K562 (cell line): ENCODE data around the gene GNAI2. TPM values are rescaled to one million over a fixed set of nuclear protein-coding genes. Genes with fewer than 3 reads are reported as not detected.

ENCODE experiments used
- ADNP ChIP-seq: fragments of 200-800 bp; sonication (Bioruptor generic); IDR thresholded peaks from 2 replicates; pipeline ENCODE4 v1.6.1; 2016; ENCODE audit warnings: missing genetic modification characterization, missing compliant biosample characterization
- AFF4 ChIP-seq: sonication (generic); formaldehyde crosslinking; IDR thresholded peaks from 2 replicates; pipeline ENCODE4 v1.8.0; 2023; ENCODE audit warnings: mild to moderate bottlenecking, missing genetic modification reagents
- ARNT ChIP-seq, 2 experiments: fragments of 450-650 bp; IDR thresholded peaks; 2 replicates each; pipeline ENCODE4 v1.6.1; 2016; ENCODE audit warnings: mild to moderate bottlenecking in 1 of 2
- C11orf30 ChIP-seq: fragments of 450-650 bp; IDR thresholded peaks from 2 replicates; pipeline ENCODE4 v1.6.1; 2016; ENCODE audit warnings: low read depth, mild to moderate bottlenecking
- CBFA2T2 ChIP-seq: fragments of 450-650 bp; conservative IDR thresholded peaks from 2 replicates; pipeline ENCODE4 v1.6.1; 2017; ENCODE audit warnings: mild to moderate bottlenecking
- ETS1 ChIP-seq: conservative IDR thresholded peaks from 2 replicates; pipeline ENCODE4 v1.6.1; 2011; ENCODE audit warnings: low read depth, mild to moderate bottlenecking, low read length; ENCODE audit not compliant: control insufficient read depth
- FOXJ2 ChIP-seq: fragments of 200-800 bp; sonication (Bioruptor generic); IDR thresholded peaks from 2 replicates; pipeline ENCODE4 v1.6.1; 2016; ENCODE audit warnings: missing genetic modification characterization, missing compliant biosample characterization
- MTA3 ChIP-seq: fragments of 450-650 bp; formaldehyde crosslinking; IDR thresholded peaks from 2 replicates; pipeline ENCODE4 v1.6.1; 2017; ENCODE audit warnings: mild to moderate bottlenecking, borderline replicate concordance
- NFRKB ChIP-seq: fragments of 450-650 bp; IDR thresholded peaks from 2 replicates; pipeline ENCODE4 v1.6.1; 2016; ENCODE audit warnings: low read depth
- SMARCB1 ChIP-seq: IDR thresholded peaks from 2 replicates; pipeline ENCODE4 v1.6.1; 2011; ENCODE audit warnings: improper control_type of control experiment, low read depth; ENCODE audit not compliant: insufficient read length
- SP1 ChIP-seq: sonication (generic); formaldehyde crosslinking; IDR thresholded peaks from 2 replicates; pipeline ENCODE4 v1.8.1; 2022; ENCODE audit warnings: mild to moderate bottlenecking, missing genetic modification reagents
- XRCC4 ChIP-seq: IDR thresholded peaks from one replicate; pipeline ENCODE4 v1.6.1; 2011; ENCODE audit not compliant: insufficient read depth, insufficient read length; ENCODE audit errors: extremely low read depth
- ZBTB11 ChIP-seq, 3 experiments: fragments of 200-800 bp in 1 of 3; fragments of 250-450 bp in 1 of 3; fragments of 450-650 bp in 1 of 3; sonication (Bioruptor Pico) in 1 of 3; sonication (Bioruptor generic) in 1 of 3; formaldehyde crosslinking in 1 of 3; IDR thresholded peaks; 2 replicates each; pipeline versions ENCODE4 v1.6.1 to v1.8.0; 2016 to 2022; ENCODE audit warnings: mild to moderate bottlenecking in 2 of 3, missing genetic modification characterization in 2 of 3, missing compliant biosample characterization in 1 of 3, moderate library complexity in 1 of 3
- ZNF12 ChIP-seq: sonication (generic); formaldehyde crosslinking; IDR thresholded peaks from 2 replicates; pipeline ENCODE4 v1.4.0; 2020; ENCODE audit warnings: mild to moderate bottlenecking, missing genetic modification reagents
- ZNF24 ChIP-seq: fragments of 450-650 bp; IDR thresholded peaks from 2 replicates; pipeline ENCODE4 v1.6.1; 2016
- ZNF431 ChIP-seq: sonication (generic); formaldehyde crosslinking; IDR thresholded peaks from 2 replicates; pipeline ENCODE4 v1.8.0; 2022; ENCODE audit warnings: mild to moderate bottlenecking, missing genetic modification reagents
- ZNF584 ChIP-seq: fragments of 200-800 bp; sonication (Bioruptor generic); IDR thresholded peaks from 2 replicates; pipeline ENCODE4 v1.6.1; 2016; ENCODE audit warnings: low read depth, mild to moderate bottlenecking, missing genetic modification characterization, missing compliant biosample characterization
- ZNF644 ChIP-seq: fragments of 200-800 bp; sonication (Bioruptor generic); IDR thresholded peaks from 2 replicates; pipeline ENCODE4 v1.6.1; 2016; ENCODE audit warnings: low read depth, missing genetic modification characterization, missing compliant biosample characterization
- polyA plus RNA-seq, 8 experiments: library from polyadenylated mRNA; depleted of rRNA in 4 of 8; stranded (reverse) in 5 of 8; unstranded in 3 of 8; fragments of >200 nt; fragmentation: Nextera tagmentation in 2 of 8; fragmentation: Illumina TruSeq in 1 of 8; extraction: Ambion mirVana in 2 of 8; extraction: Trizol in 1 of 8; gene quantifications; 2 replicates each; pipeline versions ENCODE4 v1.2.1 to v1.2.3, GENCODE V29; 2011 to 2014; ENCODE audit warnings: inconsistent platforms in 1 of 8, missing spikeins in 1 of 8
- total RNA-seq, 7 experiments: library from RNA; depleted of rRNA in 6 of 7; stranded (reverse); fragments of >200 nt in 6 of 7; fragmentation: Illumina TruSeq in 2 of 7; extraction: Trizol in 2 of 7; gene quantifications; 2 replicates each; pipeline versions ENCODE4 v1.2.1 to v1.2.3, GENCODE V29; 2011 to 2021; ENCODE audit warnings: low replicate concordance in 1 of 7

GNAI2 gene
- total and polyA plus RNA-seq, 9 of the 15 experiments (the other 6 are each of a cell fraction or from before 2014, with no cell fraction given), result 1.1 to 72.2 (median 42.7) TPM

- TF ChIP-seq ZBTB11 (CRISPR knock-in tag; IDR thresholded peaks at IDR 0.05), result peak in 1 of 3 experiments; percentile 89; a peak in 2 of 6 replicates
- TF ChIP-seq ZNF431 (CRISPR knock-in tag), result no peak
- no peak for TF ChIP-seq ZNF24
- TF ChIP-seq NFRKB, result no peak
- no peak for TF ChIP-seq ADNP (tag)
- TF ChIP-seq AFF4, result 0 out of 2 replicates have a peak, but pooled peaks have one; percentile 70
- peak; percentile 81; the same call in 1 of the 2 replicates for TF ChIP-seq FOXJ2 (tag)
- peak; percentile 95 for TF ChIP-seq ZNF584 (CRISPR knock-in tag)
- TF ChIP-seq MTA3, result no peak; the same call in 1 of the 2 replicates
- TF ChIP-seq SP1 (CRISPR knock-in tag), result peak; percentile 97
- peak; percentile 100 for TF ChIP-seq ETS1
- no peak for TF ChIP-seq ARNT (IDR thresholded peaks at IDR 0.05)
- no peak for TF ChIP-seq XRCC4
- peak; percentile 88 for TF ChIP-seq C11orf30
- peak; percentile 99 for TF ChIP-seq ZNF644 (tag)
- no peak for TF ChIP-seq SMARCB1
- TF ChIP-seq ZNF12 (CRISPR knock-in tag), result no peak
- no peak for TF ChIP-seq CBFA2T2
Measured at GRCh38 chr3:50292159-50293078, 56.4 kb downstream of the GNAI2 start, which contains the start of gene IFRD2 (continued).
